GM12873 (cell line): Measurements from ENCODE around the gene POLD4.

Experiments used
- CTCF ChIP-seq: IDR thresholded peaks from 2 replicates; pipeline ENCODE4 v1.5.1; 2012; ENCODE audit warnings: low read depth, mild to moderate bottlenecking, moderate library complexity, low read length, control low read depth; ENCODE audit not compliant: insufficient read depth; ENCODE audit errors: missing control alignments

POLD4 gene

GRCh38 chr11:67370351-67371076, 17.2 kb upstream of the POLD4 start:
- no peak for TF ChIP-seq CTCF

- TF ChIP-seq CTCF, result no peak
Measured at GRCh38 chr11:67369801-67370284, 16.5 kb upstream of the POLD4 start.

GRCh38 chr11:67369275-67369674, 15.9 kb upstream of the POLD4 start:
- no peak for TF ChIP-seq CTCF

GRCh38 chr11:67368621-67369020, 15.3 kb upstream of the POLD4 start:
- no peak for TF ChIP-seq CTCF

GRCh38 chr11:67367761-67368227, 14.4 kb upstream of the POLD4 start:
- no peak for TF ChIP-seq CTCF

- no peak for TF ChIP-seq CTCF
Measured at GRCh38 chr11:67366961-67367760, 13.8 kb upstream of the POLD4 start.

GRCh38 chr11:67366546-67366945, 13.2 kb upstream of the POLD4 start:
- no peak for TF ChIP-seq CTCF
